NT2/D1 (cell line): Measurements from ENCODE around the gene QSOX2.

Source experiments
- SUZ12 ChIP-seq: IDR thresholded peaks from 2 replicates; pipeline ENCODE4 v1.6.1; 2011; ENCODE audit not compliant: insufficient read length, insufficient read depth; ENCODE audit errors: extremely low read depth
- YY1 ChIP-seq: IDR thresholded peaks from 2 replicates; pipeline ENCODE4 v1.6.1; 2011; ENCODE audit not compliant: insufficient read length, insufficient read depth
- ZNF274 ChIP-seq: IDR thresholded peaks from 2 replicates; pipeline ENCODE4 v1.6.1; 2011; ENCODE audit warnings: mild to moderate bottlenecking, low read depth, low read length

DNA sequence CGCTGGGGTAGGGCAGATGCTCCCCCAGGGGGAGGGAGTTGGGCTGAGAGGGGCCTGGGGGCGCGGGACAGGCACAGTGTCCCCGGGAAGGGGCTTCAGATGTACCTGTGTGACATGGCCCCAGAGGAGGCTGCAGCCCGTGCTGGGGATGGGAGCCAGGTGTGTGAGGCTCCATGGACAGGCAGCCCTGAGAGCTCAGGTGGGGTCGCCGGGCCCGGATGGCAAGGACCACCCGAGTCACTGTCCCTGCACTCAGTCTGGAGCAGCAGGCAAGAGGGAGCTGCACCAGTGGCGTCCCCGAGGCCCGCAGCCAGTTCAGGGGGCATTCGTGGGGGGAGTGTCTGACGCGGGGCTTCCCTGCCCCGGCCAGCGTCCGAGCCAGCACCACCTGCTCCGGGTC, 39.3 kb upstream of the QSOX2 start:
- TF ChIP-seq ZNF274 (no peak), YY1 (no peak), SUZ12 (no peak)
